Measurements from ENCODE around the gene PPP4R3A. TPM values are rescaled to one million over a fixed set of nuclear protein-coding genes. Genes with fewer than 3 reads are reported as not detected.
"Not testable (repeated sequence)": the region's sequence is repeated elsewhere in the genome, so short reads cannot be mapped to it uniquely, and the experiment has no call there.

Gene PPP4R3A
- total RNA-seq, 1 donor from 2014 or later, result 57.7 TPM

- no peak overlapping the region for H3K27ac Mint-ChIP-seq (ENCODE audit: unreplicated experiment)
- no peak for TF ChIP-seq CTCF (IDR thresholded peaks at IDR 0.05)
- H3K27me3 Mint-ChIP-seq (ENCODE audit: low read depth), result no peaks in the 10 kb centered on the region
- H3K36me3 Mint-ChIP-seq (ENCODE audit: low read depth), result peaks cover 5% of the 10 kb centered on the region
- no peak overlapping the region for H3K4me3 Mint-ChIP-seq (ENCODE audit: unreplicated experiment)
- no peaks in the 10 kb centered on the region for H3K9me3 Mint-ChIP-seq (ENCODE audit: low read depth)
- H3K4me1 Mint-ChIP-seq (ENCODE audit: low read depth), result peaks cover 41% of the 10 kb centered on the region
- no peak for DNase-seq (ENCODE audit: low spot score)
Observed at GRCh38 chr14:91503000-91503504, 7.1 kb downstream of the PPP4R3A start.

- no peak for TF ChIP-seq CTCF (IDR thresholded peaks at IDR 0.05)
- DNase-seq (ENCODE audit: low spot score), result no peak
- H3K27ac Mint-ChIP-seq (ENCODE audit: unreplicated experiment), result peak overlapping the region; percentile 73
- no peak overlapping the region for H3K4me3 Mint-ChIP-seq (ENCODE audit: unreplicated experiment)
- H3K9me3 Mint-ChIP-seq (ENCODE audit: low read depth), result no peaks in the 10 kb centered on the region
- H3K4me1 Mint-ChIP-seq (ENCODE audit: low read depth), result peaks cover 43% of the 10 kb centered on the region
- no peaks in the 10 kb centered on the region for H3K27me3 Mint-ChIP-seq (ENCODE audit: low read depth)
- peaks cover 5% of the 10 kb centered on the region for H3K36me3 Mint-ChIP-seq (ENCODE audit: low read depth)
Observed at GRCh38 chr14:91501951-91502930, 7.9 kb downstream of the PPP4R3A start.

GRCh38 chr14:91501348-91501747 lies 8.8 kb downstream of the PPP4R3A start:
- H3K4me3 Mint-ChIP-seq (ENCODE audit: unreplicated experiment), result no peak overlapping the region
- H3K27ac Mint-ChIP-seq (ENCODE audit: unreplicated experiment), result no peak overlapping the region
- H3K4me1 Mint-ChIP-seq (ENCODE audit: low read depth), result peaks cover 45% of the 10 kb centered on the region
- no peak for DNase-seq (ENCODE audit: low spot score)
- H3K9me3 Mint-ChIP-seq (ENCODE audit: low read depth), result no peaks in the 10 kb centered on the region
- H3K27me3 Mint-ChIP-seq (ENCODE audit: low read depth), result no peaks in the 10 kb centered on the region
- TF ChIP-seq CTCF (IDR thresholded peaks at IDR 0.05), result no peak
- H3K36me3 Mint-ChIP-seq (ENCODE audit: low read depth), result peaks cover 5% of the 10 kb centered on the region

- Mint-ChIP-seq H3K9me3 (ENCODE audit: low read depth) (no peaks in the 10 kb centered on the region), H3K4me3 (ENCODE audit: unreplicated experiment) (no peak overlapping the region), H3K36me3 (ENCODE audit: low read depth) (peaks cover 2% of the 10 kb centered on the region), H3K27ac (ENCODE audit: unreplicated experiment) (peak overlapping the region; percentile 80), H3K27me3 (ENCODE audit: low read depth) (no peaks in the 10 kb centered on the region), H3K4me1 (ENCODE audit: low read depth) (peaks cover 59% of the 10 kb centered on the region)
- no peak for DNase-seq (ENCODE audit: low spot score)
- TF ChIP-seq CTCF (IDR thresholded peaks at IDR 0.05), result no peak
Observed at GRCh38 chr14:91496790-91497189, 13.3 kb downstream of the PPP4R3A start.

- not testable (repeated sequence) for H3K27me3 Mint-ChIP-seq (ENCODE audit: low read depth); H3K36me3 Mint-ChIP-seq (ENCODE audit: low read depth); DNase-seq (ENCODE audit: low spot score); H3K4me3 Mint-ChIP-seq (ENCODE audit: unreplicated experiment); H3K9me3 Mint-ChIP-seq (ENCODE audit: low read depth)
- Mint-ChIP-seq H3K27ac (ENCODE audit: unreplicated experiment) (peak overlapping the region; percentile 83), H3K4me1 (ENCODE audit: low read depth) (peaks cover 56% of the 10 kb centered on the region)
Observed at GRCh38 chr14:91494392-91495065, 15.6 kb downstream of the PPP4R3A start.

All from chondrocyte (in vitro differentiated cells).